Activated CD8-positive, alpha-beta T cell treated with anti-CD3 and anti-CD28 coated beads, Interleukin-2, amount 10 ng/mL, durations not matched to agents 7 days and 5 days (primary cell): ENCODE results near the gene TBC1D10B. TPM values are rescaled to one million over a fixed set of nuclear protein-coding genes. Genes with fewer than 3 reads are reported as not detected.

Experiments used
- ATAC-seq: fragments of 150-1000 bp; cut with Tn5 transposase; one replicate; pipeline ENCODE4 v1.10.0; 2021; ENCODE audit warnings: moderate library complexity
- CTCF ChIA-PET: fragments of 350-600 bp; sonication (Branson Sonifier 250); formaldehyde crosslinking; loops from one replicate; lab custom pipeline; 2021; ENCODE audit warnings: antibody characterized with exemption; lab: Charles Lee
- POLR2A ChIA-PET: fragments of 350-600 bp; sonication (Branson Sonifier 250); formaldehyde crosslinking; loops from one replicate; lab custom pipeline; 2021; ENCODE audit warnings: antibody characterized with exemption; lab: Charles Lee
- DNase-seq: peaks from one replicate; pipeline ENCODE4 v3.0.0-alpha.2; 2020
- H3K27ac Mint-ChIP-seq: one replicate; pipeline ENCODE4 v1.8.0; 2021; ENCODE audit warnings: mild to moderate bottlenecking, mixed read lengths
- H3K27me3 Mint-ChIP-seq: one replicate; pipeline ENCODE4 v1.8.0; 2021; ENCODE audit warnings: low read depth, mixed read lengths
- H3K36me3 Mint-ChIP-seq: one replicate; pipeline ENCODE4 v1.8.0; 2021; ENCODE audit warnings: low read depth, mixed read lengths
- H3K4me1 Mint-ChIP-seq: one replicate; pipeline ENCODE4 v1.8.0; 2021; ENCODE audit warnings: low read depth, mixed read lengths
- H3K4me3 Mint-ChIP-seq: one replicate; pipeline ENCODE4 v1.8.0; 2021; ENCODE audit warnings: mild to moderate bottlenecking, mixed read lengths
- H3K9me3 Mint-ChIP-seq: one replicate; pipeline ENCODE4 v1.8.0; 2022; ENCODE audit warnings: mixed read lengths; ENCODE audit not compliant: insufficient read depth
- total RNA-seq, 2 experiments: library from RNA; stranded (reverse); gene quantifications; one replicate each; pipeline ENCODE4 v1.2.3, GENCODE V29; 2021

The TBC1D10B gene, protein sequence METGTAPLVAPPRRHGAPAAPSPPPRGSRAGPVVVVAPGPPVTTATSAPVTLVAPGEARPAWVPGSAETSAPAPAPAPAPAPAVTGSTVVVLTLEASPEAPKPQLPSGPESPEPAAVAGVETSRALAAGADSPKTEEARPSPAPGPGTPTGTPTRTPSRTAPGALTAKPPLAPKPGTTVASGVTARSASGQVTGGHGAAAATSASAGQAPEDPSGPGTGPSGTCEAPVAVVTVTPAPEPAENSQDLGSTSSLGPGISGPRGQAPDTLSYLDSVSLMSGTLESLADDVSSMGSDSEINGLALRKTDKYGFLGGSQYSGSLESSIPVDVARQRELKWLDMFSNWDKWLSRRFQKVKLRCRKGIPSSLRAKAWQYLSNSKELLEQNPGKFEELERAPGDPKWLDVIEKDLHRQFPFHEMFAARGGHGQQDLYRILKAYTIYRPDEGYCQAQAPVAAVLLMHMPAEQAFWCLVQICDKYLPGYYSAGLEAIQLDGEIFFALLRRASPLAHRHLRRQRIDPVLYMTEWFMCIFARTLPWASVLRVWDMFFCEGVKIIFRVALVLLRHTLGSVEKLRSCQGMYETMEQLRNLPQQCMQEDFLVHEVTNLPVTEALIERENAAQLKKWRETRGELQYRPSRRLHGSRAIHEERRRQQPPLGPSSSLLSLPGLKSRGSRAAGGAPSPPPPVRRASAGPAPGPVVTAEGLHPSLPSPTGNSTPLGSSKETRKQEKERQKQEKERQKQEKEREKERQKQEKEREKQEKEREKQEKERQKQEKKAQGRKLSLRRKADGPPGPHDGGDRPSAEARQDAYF
- 10 to 100 TPM; 75.4 to 75.7 TPM for total RNA-seq

DNA sequence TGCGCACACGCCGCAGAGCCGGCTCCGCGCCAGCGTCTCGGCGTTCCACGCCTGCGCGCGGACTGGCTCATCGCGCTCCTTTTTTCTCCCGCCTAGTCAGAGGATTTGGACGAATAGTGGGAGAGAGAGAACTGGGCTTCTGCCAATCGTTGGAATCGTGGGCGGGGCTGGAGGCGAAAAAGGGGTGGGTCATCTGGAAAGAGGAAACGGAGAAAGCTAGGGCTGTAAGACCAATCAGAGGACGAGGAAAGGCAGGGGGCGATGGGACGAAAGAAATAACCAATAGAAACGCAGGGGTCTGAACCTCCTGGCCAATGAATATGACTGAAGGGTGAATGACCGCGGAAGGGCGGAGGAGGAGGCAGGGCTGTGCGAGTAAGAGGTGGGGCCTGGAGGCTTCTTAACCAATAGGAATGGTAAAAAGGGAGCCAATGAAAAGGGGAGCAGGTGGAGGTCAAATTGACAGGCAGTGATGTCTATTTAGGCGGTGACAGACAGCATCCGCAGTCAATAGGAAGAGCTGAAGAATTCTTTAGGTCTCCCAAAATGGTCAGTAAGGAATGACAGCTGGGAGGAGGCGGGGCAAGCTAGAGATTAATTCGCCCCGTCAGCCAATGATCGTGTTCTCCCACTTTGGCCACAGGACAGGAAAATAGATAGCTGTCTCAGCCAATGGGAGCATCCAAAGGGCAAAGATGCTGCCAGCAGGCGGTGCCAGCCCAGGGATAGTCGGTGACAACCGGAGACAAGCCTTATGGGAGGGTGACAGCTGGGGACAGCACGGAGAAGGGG lies at the start of gene TBC1D10B:
Gene TBC1D10B (minus strand): TSS at position 39 of the 792 bp plus-strand sequence. CDS start 311 bp downstream, outside the sequence.
- Mint-ChIP-seq H3K27ac (peak within 1 kb of the TSS; percentile 92), H3K9me3 (no peaks in the 10 kb centered on the region), H3K27me3 (no peaks in the 10 kb centered on the region), H3K36me3 (peaks cover 29% of the 10 kb centered on the region), H3K4me1 (peaks cover 45% of the 10 kb centered on the region), H3K4me3 (peak within 1 kb of the TSS; percentile 95)
- CTCF ChIA-PET, result interaction anchor here (0.5 to 3.0 kb wide), 17 partner anchors 10 to 259 kb away, joined by 3 to 36 read pairs (median 5); partner anchors contain the start of genes CD2BP2, DCTPP1, SEPTIN1 and ZNF48
- peak; percentile 87 for ATAC-seq
- peak; percentile 100 for DNase-seq
- POLR2A ChIA-PET, result interaction anchor here (0.6 to 2.7 kb wide), 11 partner anchors 10 to 639 kb away, joined by 3 to 20 read pairs (median 4); partner anchors contain the start of genes CD2BP2, CORO1A, SEPTIN1 and ZNF764

DNA sequence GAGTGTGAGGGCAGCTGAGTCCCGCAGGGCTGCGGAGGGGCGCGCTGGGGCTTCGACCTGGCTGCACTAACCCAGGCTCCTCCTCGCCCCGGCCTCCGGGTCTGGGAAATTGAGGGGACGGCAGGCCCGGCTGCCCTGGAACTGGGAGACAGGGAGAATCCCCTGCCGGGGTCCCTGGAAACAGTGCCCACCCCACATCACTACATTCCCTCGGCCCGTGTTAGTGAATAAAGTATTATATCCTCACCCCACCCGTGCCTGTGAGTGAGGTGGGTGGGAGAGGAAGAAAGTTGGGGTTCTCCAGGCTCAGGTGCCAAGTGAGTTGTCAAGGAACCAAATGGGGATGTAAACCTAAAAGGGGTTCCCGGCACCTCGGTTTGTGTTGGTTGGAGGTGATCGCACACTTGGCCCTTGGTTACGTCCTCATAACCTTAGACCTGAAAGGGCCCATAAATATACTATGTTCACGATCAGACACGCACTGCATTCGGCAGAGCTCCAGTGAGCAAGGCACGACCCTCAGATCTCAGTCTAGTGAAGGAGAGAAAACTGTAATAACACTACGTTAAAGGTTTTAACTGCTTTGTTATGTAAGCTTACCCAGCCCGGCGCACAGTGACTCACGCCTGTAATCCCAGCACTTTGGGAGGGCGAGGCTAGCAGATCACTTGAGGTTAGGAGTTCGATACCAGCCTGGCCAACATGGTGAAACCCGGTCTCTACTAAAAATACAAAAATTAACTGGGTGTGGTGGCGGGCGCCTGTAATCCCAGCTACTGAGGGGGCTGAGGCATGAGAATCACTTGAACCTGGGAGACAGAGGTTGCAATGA lies 48.3 kb upstream of the TBC1D10B start:
- H3K27me3 Mint-ChIP-seq, result no peaks in the 10 kb centered on the region
- peaks cover 23% of the 10 kb centered on the region for H3K4me1 Mint-ChIP-seq
- DNase-seq, result no peak
- POLR2A ChIA-PET, result interaction anchor here (0.6 to 2.0 kb wide), 15 partner anchors 9 to 740 kb away, joined by 3 to 8 read pairs (median 4); partner anchors contain the start of genes DCTPP1, SEPTIN1, SRCAP and ZNF48
- H3K36me3 Mint-ChIP-seq, result peaks cover 47% of the 10 kb centered on the region
- peak overlapping the region; percentile 80 for H3K27ac Mint-ChIP-seq
- no peaks in the 10 kb centered on the region for H3K9me3 Mint-ChIP-seq
- peak overlapping the region; percentile 61 for H3K4me3 Mint-ChIP-seq
- ATAC-seq, result no peak
- CTCF ChIA-PET, result interaction anchor here (0.8 to 4.0 kb wide), 14 partner anchors 10 to 327 kb away, joined by 3 to 44 read pairs (median 4); partner anchors contain the start of genes DCTPP1, ITGAL, TBC1D10B and TBX6

DNA sequence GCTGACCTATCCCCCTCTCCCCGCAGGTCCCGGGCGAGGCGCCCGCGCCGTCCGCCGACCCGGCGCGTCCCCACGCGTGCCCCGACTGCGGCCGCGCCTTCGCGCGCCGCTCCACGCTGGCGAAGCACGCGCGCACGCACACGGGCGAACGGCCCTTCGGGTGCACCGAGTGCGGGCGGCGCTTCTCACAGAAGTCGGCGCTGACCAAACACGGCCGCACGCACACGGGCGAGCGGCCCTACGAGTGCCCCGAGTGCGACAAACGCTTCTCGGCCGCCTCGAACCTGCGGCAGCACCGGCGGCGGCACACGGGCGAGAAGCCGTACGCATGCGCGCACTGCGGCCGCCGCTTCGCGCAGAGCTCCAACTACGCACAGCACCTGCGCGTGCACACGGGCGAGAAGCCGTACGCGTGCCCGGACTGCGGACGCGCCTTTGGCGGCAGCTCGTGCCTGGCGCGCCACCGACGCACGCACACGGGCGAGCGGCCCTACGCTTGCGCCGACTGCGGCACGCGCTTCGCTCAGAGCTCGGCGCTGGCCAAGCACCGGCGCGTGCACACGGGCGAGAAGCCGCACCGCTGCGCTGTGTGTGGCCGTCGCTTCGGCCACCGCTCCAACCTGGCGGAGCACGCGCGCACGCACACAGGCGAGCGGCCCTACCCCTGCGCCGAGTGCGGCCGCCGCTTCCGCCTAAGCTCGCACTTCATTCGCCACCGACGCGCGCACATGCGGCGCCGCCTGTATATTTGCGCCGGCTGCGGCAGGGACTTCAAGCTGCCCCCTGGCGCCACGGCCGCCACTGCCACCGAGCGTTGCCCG lies 47.4 kb upstream of the TBC1D10B start:
- peaks cover 43% of the 10 kb centered on the region for H3K36me3 Mint-ChIP-seq

DNA sequence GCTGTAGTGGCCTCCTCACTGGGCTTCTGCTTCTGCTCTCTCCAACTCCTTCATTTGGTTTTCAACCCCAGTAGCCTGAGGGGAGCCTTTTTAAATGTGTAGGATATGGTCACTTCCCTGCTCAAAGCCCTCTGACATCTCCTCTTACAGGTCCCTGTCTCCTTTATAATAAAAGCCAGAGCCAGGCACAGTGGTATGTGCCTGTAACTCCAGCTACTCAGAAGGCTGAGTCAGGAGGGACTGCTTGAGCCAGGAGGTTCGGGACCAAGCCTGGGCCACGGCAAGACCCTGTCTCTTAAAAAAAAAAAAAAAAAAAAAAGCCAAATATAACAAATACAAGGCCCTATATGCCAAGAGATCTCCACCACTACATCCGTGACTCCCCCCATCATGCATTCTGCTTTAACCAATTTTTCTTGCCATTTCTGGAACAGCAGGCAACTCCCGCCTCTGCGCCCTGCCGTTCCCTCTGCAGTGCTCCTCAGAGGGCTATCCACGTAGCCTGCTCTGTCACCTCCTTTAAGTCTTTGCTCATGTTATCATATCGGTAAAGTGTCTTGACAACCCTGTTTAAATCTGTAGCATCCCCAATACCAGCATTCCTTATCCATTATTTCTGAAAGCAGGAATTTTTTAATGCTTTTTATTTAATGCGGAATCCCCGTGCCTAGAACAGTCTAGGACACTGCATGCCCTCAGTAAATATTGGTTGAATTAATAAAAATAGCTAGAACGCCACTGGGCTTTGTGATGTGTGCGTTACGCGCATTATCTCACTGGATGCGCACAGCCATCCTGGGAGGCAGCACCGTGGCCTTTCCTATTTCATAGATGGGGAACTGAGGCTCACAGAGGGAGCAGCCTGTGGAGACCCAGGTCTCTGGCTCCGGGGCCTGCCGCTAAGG lies 46.6 kb upstream of the TBC1D10B start:
- POLR2A ChIA-PET, result interaction anchor here (0.6 to 2.0 kb wide), 8 partner anchors 9 to 325 kb away, joined by 3 to 8 read pairs (median 4); partner anchors contain the start of genes DCTPP1, SEPTIN1, TBX6 and ZNF48
- Mint-ChIP-seq H3K4me3 (peak overlapping the region; percentile 32), H3K4me1 (peaks cover 33% of the 10 kb centered on the region), H3K36me3 (peaks cover 47% of the 10 kb centered on the region), H3K9me3 (no peaks in the 10 kb centered on the region), H3K27ac (peak overlapping the region; percentile 58), H3K27me3 (no peaks in the 10 kb centered on the region)
- DNase-seq (no peak), ATAC-seq (no peak)
- CTCF ChIA-PET, result interaction anchor here (0.5 to 4.0 kb wide), 12 partner anchors 9 to 212 kb away, joined by 3 to 44 read pairs (median 6); partner anchors contain the start of genes DCTPP1, ITGAL, TBC1D10B and ZNF771

More for the DNA sequence above, 47.4 kb upstream of the TBC1D10B start:
- no peaks in the 10 kb centered on the region for H3K9me3 Mint-ChIP-seq
- POLR2A ChIA-PET, result interaction anchor here (0.6 to 2.0 kb wide), 15 partner anchors 8 to 326 kb away, joined by 3 to 8 read pairs (median 3); partner anchors contain the start of genes DCTPP1, SEPTIN1, SRCAP and TBX6
- no peaks in the 10 kb centered on the region for H3K27me3 Mint-ChIP-seq
- ATAC-seq (peak; percentile 88), DNase-seq (peak; percentile 92)
- H3K27ac Mint-ChIP-seq, result peak overlapping the region; percentile 55
- CTCF ChIA-PET, result interaction anchor here (0.5 to 4.0 kb wide), 15 partner anchors 9 to 326 kb away, joined by 3 to 44 read pairs (median 4); partner anchors contain the start of genes DCTPP1, ITGAL, SEPTIN1 and TBC1D10B
- peak overlapping the region; percentile 61 for H3K4me3 Mint-ChIP-seq
- peaks cover 25% of the 10 kb centered on the region for H3K4me1 Mint-ChIP-seq

DNA sequence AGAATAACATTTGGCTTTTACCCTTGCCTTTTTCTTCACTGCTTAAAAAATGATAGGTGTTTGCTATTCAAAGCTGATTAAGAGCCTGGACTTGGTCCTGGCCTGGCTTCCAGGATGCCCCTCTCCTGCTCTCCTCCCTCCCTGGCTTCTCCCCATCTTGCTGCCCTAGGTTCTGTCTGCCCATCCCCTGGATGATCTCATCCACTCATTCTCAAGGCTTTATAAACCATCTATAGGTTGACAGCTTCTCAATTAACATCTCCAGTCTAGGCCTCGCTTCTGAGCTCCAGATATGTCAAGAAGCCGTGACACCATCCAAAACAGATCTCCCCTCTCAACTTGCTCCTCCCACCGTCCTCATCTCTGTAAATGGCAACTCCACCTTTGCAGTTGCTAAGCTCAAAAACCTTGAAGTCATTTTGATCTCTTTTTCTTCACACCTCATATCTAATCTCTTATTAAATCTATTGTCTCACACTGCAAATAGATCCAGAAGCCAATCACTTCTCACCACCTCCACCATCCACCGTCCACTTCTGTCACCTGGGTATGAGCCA lies 45.8 kb upstream of the TBC1D10B start:
- H3K27me3 Mint-ChIP-seq, result no peaks in the 10 kb centered on the region
- POLR2A ChIA-PET, result interaction anchor here (0.7 to 1.1 kb wide), 3 partner anchors 9 to 324 kb away, joined by 3 to 5 read pairs (median 3); partner anchors contain the start of genes DCTPP1, TBX6 and ZNF771
- no peak overlapping the region for H3K4me3 Mint-ChIP-seq
- H3K4me1 Mint-ChIP-seq, result peaks cover 34% of the 10 kb centered on the region
- no peak overlapping the region for H3K27ac Mint-ChIP-seq
- no peak for ATAC-seq
- CTCF ChIA-PET, result interaction anchor here (0.8 to 3.3 kb wide), 5 partner anchors 8 to 199 kb away, joined by 3 to 41 read pairs (median 3); partner anchors contain the start of genes DCTPP1 and ZNF771
- no peaks in the 10 kb centered on the region for H3K9me3 Mint-ChIP-seq
- peaks cover 42% of the 10 kb centered on the region for H3K36me3 Mint-ChIP-seq
- no peak for DNase-seq

DNA sequence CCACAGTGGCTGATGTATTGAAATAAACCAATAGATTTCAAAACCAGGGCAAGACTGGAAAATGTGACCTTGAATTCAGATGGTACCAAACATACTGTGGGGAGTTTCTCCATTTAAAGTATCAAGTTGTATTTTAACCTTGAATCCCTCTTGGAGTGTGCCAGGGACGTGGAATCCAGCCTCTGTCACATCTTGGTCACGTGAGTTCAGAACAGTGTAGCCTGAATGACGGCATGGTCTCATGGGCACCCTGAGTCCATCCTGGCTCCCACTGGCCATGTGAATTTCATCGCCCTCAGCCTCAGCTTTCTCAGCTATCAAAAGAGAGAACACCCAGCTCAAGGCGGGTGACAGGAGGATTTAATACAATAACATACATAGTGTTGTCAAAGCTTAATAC lies 43.9 kb upstream of the TBC1D10B start:
- Mint-ChIP-seq H3K4me1 (peaks cover 41% of the 10 kb centered on the region), H3K9me3 (no peaks in the 10 kb centered on the region), H3K4me3 (no peak overlapping the region), H3K27ac (no peak overlapping the region), H3K27me3 (no peaks in the 10 kb centered on the region), H3K36me3 (peaks cover 31% of the 10 kb centered on the region)
- DNase-seq (no peak), ATAC-seq (no peak)
- CTCF ChIA-PET, result interaction anchor here (1.4 to 1.8 kb wide), 3 partner anchors 16 to 271 kb away, joined by 3 to 4 read pairs (median 3); partner anchors contain the start of gene DCTPP1
- POLR2A ChIA-PET, result no interaction called here

DNA sequence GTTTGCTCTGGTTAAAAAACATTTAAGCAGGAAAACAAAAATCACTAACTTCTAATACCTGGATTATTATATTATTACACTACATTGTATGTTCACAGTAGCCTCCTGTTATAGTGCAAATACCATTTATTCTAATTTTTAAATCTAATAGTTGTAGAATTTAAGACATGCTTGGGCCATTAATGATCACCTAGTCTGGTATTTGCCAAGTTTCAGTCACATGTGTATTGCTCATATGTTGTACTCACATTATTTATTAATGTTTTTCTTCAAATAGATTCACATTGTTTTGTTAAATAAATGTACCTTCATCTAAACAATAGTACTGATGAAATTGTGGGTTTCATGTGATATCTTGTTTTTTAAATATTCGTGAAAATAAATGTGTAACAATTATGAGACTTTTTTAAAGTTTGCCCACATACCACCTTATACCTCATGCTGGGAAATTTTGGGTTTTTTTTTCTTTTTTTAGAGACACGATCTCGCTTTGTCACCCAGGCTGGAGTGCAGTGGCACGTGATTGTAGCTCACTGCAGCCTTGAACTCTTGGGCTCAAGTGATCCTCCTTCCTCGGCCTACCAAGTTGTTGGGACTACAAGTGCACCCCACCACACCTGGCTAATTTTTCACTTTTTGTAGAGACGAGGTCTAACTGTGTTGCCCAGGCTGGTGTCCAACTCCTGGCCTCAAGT lies 43.0 kb upstream of the TBC1D10B start:
- ATAC-seq (no peak), DNase-seq (no peak)
- H3K27me3 Mint-ChIP-seq, result no peaks in the 10 kb centered on the region
- ChIA-PET POLR2A (no interaction called here), CTCF (interaction anchor here (1.4 to 1.8 kb wide), 2 partner anchors 17 to 72 kb away, joined by 3 to 4 read pairs; partner anchors contain the start of gene DCTPP1)
- H3K4me3 Mint-ChIP-seq, result no peak overlapping the region
- no peak overlapping the region for H3K27ac Mint-ChIP-seq
- no peaks in the 10 kb centered on the region for H3K9me3 Mint-ChIP-seq
- peaks cover 24% of the 10 kb centered on the region for H3K36me3 Mint-ChIP-seq
- peaks cover 41% of the 10 kb centered on the region for H3K4me1 Mint-ChIP-seq
